Osteoblast (primary cell): Measurements from ENCODE around the gene CATSPERB. TPM values are rescaled to one million over a fixed set of nuclear protein-coding genes. Genes with fewer than 3 reads are reported as not detected.

ENCODE experiments used
- DNase-seq: peaks from one replicate; pipeline ENCODE4 v3.0.0; 2011; ENCODE audit warnings: low spot score, mixed read lengths; ENCODE audit not compliant: insufficient read length; ENCODE audit errors: missing footprints
- H2AFZ ChIP-seq: 2 replicates; pipeline ENCODE4 v1.6.0; 2011; ENCODE audit warnings: mild to moderate bottlenecking, low read length
- H3K27ac ChIP-seq: 2 replicates; pipeline ENCODE4 v1.5.1; 2011; ENCODE audit warnings: mild to moderate bottlenecking, low read depth, low read length, moderate library complexity
- H3K27me3 ChIP-seq: 2 replicates; pipeline ENCODE4 v1.6.0; 2012; ENCODE audit warnings: mild to moderate bottlenecking, control low read depth, inconsistent platforms, low read length, moderate library complexity; ENCODE audit not compliant: insufficient read depth
- H3K36me3 ChIP-seq: 2 replicates; pipeline ENCODE4 v1.5.1; 2011; ENCODE audit warnings: mild to moderate bottlenecking, low read length, control low read depth, moderate library complexity; ENCODE audit not compliant: insufficient read depth
- H3K4me1 ChIP-seq: 2 replicates; pipeline ENCODE4 v1.5.1; 2011; ENCODE audit warnings: mild to moderate bottlenecking, low read length, control low read depth, moderate library complexity; ENCODE audit not compliant: insufficient read depth
- H3K4me2 ChIP-seq: 2 replicates; pipeline ENCODE4 v1.6.0; 2011; ENCODE audit warnings: mild to moderate bottlenecking, low read length; ENCODE audit not compliant: insufficient read depth
- H3K4me3 ChIP-seq: fragments of 200-600 bp; sonication (generic); 3 replicates; pipeline ENCODE4 v1.5.1; 2012; ENCODE audit warnings: mild to moderate bottlenecking, low read length, inconsistent platforms; ENCODE audit not compliant: insufficient read depth
- H3K79me2 ChIP-seq: 2 replicates; pipeline ENCODE4 v1.6.0; 2012; ENCODE audit warnings: mild to moderate bottlenecking, low read length, control low read depth, inconsistent platforms; ENCODE audit not compliant: insufficient read depth
- H3K9me3 ChIP-seq: 2 replicates; pipeline ENCODE4 v1.5.1; 2011; ENCODE audit warnings: low read depth, low read length, control low read depth
- H4K20me1 ChIP-seq: 2 replicates; pipeline ENCODE4 v1.6.0; 2012; ENCODE audit warnings: mild to moderate bottlenecking, low read length, control low read depth; ENCODE audit not compliant: insufficient read depth
- total RNA-seq: library from RNA; depleted of rRNA; stranded (reverse); fragments of >200 nt; gene quantifications from 2 replicates; pipeline ENCODE4 v1.2.3, GENCODE V29; 2012
- TF ChIP-seq, protein P1 (sequence below): IDR thresholded peaks from 2 replicates; pipeline ENCODE4 v1.5.1; 2011; ENCODE audit warnings: mild to moderate bottlenecking, low read depth, low read length, moderate library complexity; ENCODE audit errors: extremely low read depth

Gene CATSPERB
- total RNA-seq, 1 donor = not detected

DNA sequence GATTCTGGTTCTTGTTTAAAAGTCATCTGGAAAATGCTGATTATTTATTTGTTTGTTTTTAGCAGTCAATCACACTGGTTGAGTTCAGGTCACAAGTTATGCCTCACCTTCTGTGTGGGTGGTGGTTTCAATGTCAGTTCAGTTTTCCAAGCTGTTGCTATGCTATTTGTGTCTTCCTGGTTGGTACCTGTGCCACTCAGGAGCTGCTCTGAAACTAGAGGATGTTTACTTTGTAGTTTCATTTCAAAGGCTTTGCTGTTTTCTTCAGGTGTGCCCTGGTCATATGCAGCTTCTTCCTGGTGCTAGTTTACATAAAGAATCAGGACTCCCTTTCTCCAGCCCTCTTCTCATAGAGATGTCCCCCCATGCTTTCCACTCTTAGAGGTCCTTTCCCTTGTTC lies 146.0 kb downstream of the CATSPERB start:
- no peaks in the 10 kb centered on the region for H3K9me3 ChIP-seq
- no peak for DNase-seq
- H3K4me1 ChIP-seq = no peaks in the 10 kb centered on the region
- H3K4me2 ChIP-seq = no peak overlapping the region
- no peaks in the 10 kb centered on the region for H3K36me3 ChIP-seq
- no peak overlapping the region for H3K4me3 ChIP-seq
- no peaks in the 10 kb centered on the region for H4K20me1 ChIP-seq
- H2AFZ ChIP-seq = no peak overlapping the region
- H3K27ac ChIP-seq = no peak overlapping the region
- peaks cover 8% of the 10 kb centered on the region for H3K27me3 ChIP-seq
- no peaks in the 10 kb centered on the region for H3K79me2 ChIP-seq
- TF ChIP-seq, protein P1, sequence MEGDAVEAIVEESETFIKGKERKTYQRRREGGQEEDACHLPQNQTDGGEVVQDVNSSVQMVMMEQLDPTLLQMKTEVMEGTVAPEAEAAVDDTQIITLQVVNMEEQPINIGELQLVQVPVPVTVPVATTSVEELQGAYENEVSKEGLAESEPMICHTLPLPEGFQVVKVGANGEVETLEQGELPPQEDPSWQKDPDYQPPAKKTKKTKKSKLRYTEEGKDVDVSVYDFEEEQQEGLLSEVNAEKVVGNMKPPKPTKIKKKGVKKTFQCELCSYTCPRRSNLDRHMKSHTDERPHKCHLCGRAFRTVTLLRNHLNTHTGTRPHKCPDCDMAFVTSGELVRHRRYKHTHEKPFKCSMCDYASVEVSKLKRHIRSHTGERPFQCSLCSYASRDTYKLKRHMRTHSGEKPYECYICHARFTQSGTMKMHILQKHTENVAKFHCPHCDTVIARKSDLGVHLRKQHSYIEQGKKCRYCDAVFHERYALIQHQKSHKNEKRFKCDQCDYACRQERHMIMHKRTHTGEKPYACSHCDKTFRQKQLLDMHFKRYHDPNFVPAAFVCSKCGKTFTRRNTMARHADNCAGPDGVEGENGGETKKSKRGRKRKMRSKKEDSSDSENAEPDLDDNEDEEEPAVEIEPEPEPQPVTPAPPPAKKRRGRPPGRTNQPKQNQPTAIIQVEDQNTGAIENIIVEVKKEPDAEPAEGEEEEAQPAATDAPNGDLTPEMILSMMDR = no peak

DNA sequence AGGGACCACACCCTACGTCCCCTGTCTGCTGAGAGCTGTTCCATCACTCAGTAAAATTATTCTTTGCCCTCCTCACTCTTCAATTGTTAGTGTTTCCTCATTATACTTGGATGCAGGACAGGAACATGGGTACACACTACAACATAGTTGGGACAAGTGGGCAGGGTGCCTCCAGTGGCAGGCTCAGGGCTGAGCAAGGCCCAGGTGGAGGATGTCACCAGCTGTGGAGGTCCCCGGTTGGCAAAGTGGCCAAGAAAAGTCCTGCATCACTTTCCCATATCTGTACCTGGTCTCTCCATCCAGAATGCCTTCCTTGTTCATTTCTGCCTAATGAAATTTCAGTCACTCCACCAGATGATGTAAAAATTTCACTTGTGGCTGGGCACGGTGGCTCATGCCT lies 149.1 kb downstream of the CATSPERB start:
- H3K4me1 ChIP-seq = no peaks in the 10 kb centered on the region
- H2AFZ ChIP-seq = no peak overlapping the region
- H3K4me2 ChIP-seq = no peak overlapping the region
- no peak overlapping the region for H3K4me3 ChIP-seq
- peaks cover 13% of the 10 kb centered on the region for H3K27me3 ChIP-seq
- H3K36me3 ChIP-seq = no peaks in the 10 kb centered on the region
- H4K20me1 ChIP-seq = no peaks in the 10 kb centered on the region
- no peak for DNase-seq
- H3K27ac ChIP-seq = no peak overlapping the region
- H3K79me2 ChIP-seq = no peaks in the 10 kb centered on the region
- H3K9me3 ChIP-seq = no peaks in the 10 kb centered on the region
- TF ChIP-seq, protein P1 = no peak

DNA sequence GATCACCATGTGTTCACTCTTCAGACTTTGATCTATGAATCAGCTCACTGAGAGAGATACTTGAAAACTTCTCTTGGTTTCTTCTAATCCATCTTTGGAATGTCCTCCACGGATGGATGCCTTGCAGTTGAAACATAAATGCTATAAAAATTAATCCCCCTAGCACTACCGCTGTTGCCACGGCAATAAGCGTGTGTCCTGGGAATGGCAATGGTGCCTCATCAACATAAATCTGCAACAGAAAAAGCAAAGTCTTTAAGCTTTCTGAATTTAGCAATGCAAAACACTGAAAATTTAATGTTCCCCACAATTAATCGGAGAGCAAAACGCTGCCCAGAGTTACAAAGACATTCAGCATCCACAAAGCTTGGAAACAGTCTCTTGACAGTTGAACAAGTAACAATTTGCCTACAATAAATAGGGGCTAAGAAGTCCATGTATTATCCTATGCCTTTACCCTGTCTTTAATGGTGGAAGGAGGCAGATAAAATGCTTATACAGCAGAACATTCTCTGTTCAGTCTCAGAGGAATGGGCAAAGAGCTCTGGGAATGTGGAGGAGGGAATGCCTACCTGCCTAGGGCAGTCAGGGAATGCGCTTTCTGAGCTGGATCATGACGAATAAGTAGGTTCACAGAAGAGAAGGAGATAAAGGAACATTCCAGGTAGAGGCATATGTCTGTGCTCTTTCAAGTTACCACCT lies 150.9 kb downstream of the CATSPERB start:
- no peaks in the 10 kb centered on the region for H3K9me3 ChIP-seq
- peak; percentile 63 for DNase-seq
- no peaks in the 10 kb centered on the region for H4K20me1 ChIP-seq
- no peak overlapping the region for H2AFZ ChIP-seq
- H3K4me2 ChIP-seq = no peak overlapping the region
- peaks cover 13% of the 10 kb centered on the region for H3K27me3 ChIP-seq
- H3K27ac ChIP-seq = no peak overlapping the region
- TF ChIP-seq, protein P1 = no peak
- no peaks in the 10 kb centered on the region for H3K36me3 ChIP-seq
- no peaks in the 10 kb centered on the region for H3K4me1 ChIP-seq
- H3K4me3 ChIP-seq = no peak overlapping the region
- H3K79me2 ChIP-seq = no peaks in the 10 kb centered on the region

GRCh38 chr14:91577632-91578233 lies 154.2 kb downstream of the CATSPERB start:
- Histone ChIP-seq H3K4me2 (no peak overlapping the region), H3K4me1 (peaks cover 4% of the 10 kb centered on the region)
- no peak for DNase-seq

More at GRCh38 chr14:91577632-91578233, 154.2 kb downstream of the CATSPERB start:
- H3K4me3 ChIP-seq = no peak overlapping the region
- H3K27me3 ChIP-seq = peaks cover 13% of the 10 kb centered on the region
- H4K20me1 ChIP-seq = no peaks in the 10 kb centered on the region
- no peaks in the 10 kb centered on the region for H3K79me2 ChIP-seq
- no peak overlapping the region for H3K27ac ChIP-seq
- TF ChIP-seq, protein P1 = no peak
- no peak overlapping the region for H2AFZ ChIP-seq
- H3K36me3 ChIP-seq = no peaks in the 10 kb centered on the region
- no peaks in the 10 kb centered on the region for H3K9me3 ChIP-seq
